ENCODE results near the gene FRS2. TPM values are rescaled to one million over a fixed set of nuclear protein-coding genes. Genes with fewer than 3 reads are reported as not detected.

FRS2 gene
- total and polyA plus RNA-seq, 2 of the 4 experiments (the other 2 are of a cell fraction) = 12.4 to 58.3 TPM

DNA sequence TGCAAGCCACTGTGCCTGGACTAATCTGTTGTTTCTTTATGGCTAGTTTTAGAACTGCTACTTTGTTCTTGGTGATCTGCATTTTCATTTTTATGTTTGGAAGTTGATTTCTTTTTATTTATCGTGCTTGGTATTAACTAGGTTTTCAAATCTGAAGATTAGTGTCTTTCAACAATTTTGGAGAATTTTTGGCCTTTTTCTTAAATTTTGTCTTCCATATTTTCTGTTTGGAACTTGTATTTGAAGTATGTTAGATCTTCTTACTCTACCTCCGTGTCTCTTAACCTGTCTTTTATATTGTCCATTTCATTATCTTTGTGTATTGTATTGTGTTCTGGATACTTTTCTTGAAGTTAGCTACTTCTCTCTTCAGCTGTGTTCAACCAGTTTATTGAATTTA lies 9.5 kb downstream of the FRS2 start:
- CTCF ChIA-PET = no interaction called here
- Histone ChIP-seq H2BK120ac (ENCODE audit: low read depth, low read length) (no peak overlapping the region), H3K27me3 (ENCODE audit: control insufficient read depth, insufficient read depth, low read length) (no peaks in the 10 kb centered on the region), H3K56ac (ENCODE audit: extremely low read depth, insufficient read depth, low read length) (no peak overlapping the region), H3K4ac (ENCODE audit: low read depth, low read length) (no peak overlapping the region), H2BK15ac (ENCODE audit: low read depth, low read length) (no peak overlapping the region), H2AK5ac (ENCODE audit: low read depth, low read length) (no peak overlapping the region), H3K14ac (replicated peaks; ENCODE audit: low read depth, low read length) (no peak overlapping the region), H2BK5ac (ENCODE audit: low read depth, low read length, poor library complexity, severe bottlenecking) (no peak overlapping the region), H3K4me3 (ENCODE audit: insufficient read depth, low read depth, low read length) (no peak overlapping the region), H4K20me1 (ENCODE audit: insufficient read depth, low read length) (peaks cover 67% of the 10 kb centered on the region), H3K23ac (ENCODE audit: low read depth, low read length) (no peak overlapping the region), H2BK20ac (ENCODE audit: low read depth, low read length) (no peak overlapping the region), H2AFZ (replicated peaks; ENCODE audit: low read length, poor library complexity) (no peak overlapping the region), H4K91ac (ENCODE audit: insufficient read depth, low read depth, low read length) (no peak overlapping the region), H3K4me1 (ENCODE audit: control insufficient read depth, insufficient read depth, low read length) (peaks cover 10% of the 10 kb centered on the region), H3K18ac (ENCODE audit: low read depth, low read length) (no peak overlapping the region), H4K5ac (ENCODE audit: low read depth, low read length) (no peak overlapping the region), H3K9me1 (ENCODE audit: insufficient read depth, low read length) (peaks cover 12% of the 10 kb centered on the region), H3K9ac (ENCODE audit: low read depth, low read length) (no peak overlapping the region), H3K4me2 (ENCODE audit: low read depth, low read length) (no peak overlapping the region), H4K8ac (ENCODE audit: low read depth in 2 of 2, low read length in 2 of 2) (no peak overlapping the region), H2AK9ac (replicated peaks; ENCODE audit: low read depth, low read length, poor library complexity) (no peak overlapping the region), H3K79me1 (ENCODE audit: low read depth in 1 of 2, low read length in 2 of 2) (peaks cover 7 to 56% of the 10 kb centered on the region in 2 experiments), H3K9me3 (ENCODE audit: control insufficient read depth, insufficient read depth, low read length) (no peaks in the 10 kb centered on the region), H3K36me3 (ENCODE audit: control insufficient read depth, insufficient read depth, low read length) (no peaks in the 10 kb centered on the region), H3K27ac (ENCODE audit: insufficient read depth, low read length) (no peak overlapping the region)
- no TSS peak for BruUV-seq (replicated peaks)
- no peak for DNase-seq
- dilution Hi-C loops (cut with HindIII; ENCODE audit: low sequenced_read_pairs, unreplicated experiment) (no loop called here), intact Hi-C loops (cut with micrococcal nuclease) (no loop called here), in situ Hi-C loops (cut with MboI; ENCODE audit: low sequenced_read_pairs) (loop anchor here (10.0 kb wide), 1 partner anchor 95 kb away; no protein-coding TSS in a partner anchor)
- POLR2A ChIA-PET (ENCODE audit: unreplicated experiment) = no interaction called here
- TF ChIP-seq, protein P1, sequence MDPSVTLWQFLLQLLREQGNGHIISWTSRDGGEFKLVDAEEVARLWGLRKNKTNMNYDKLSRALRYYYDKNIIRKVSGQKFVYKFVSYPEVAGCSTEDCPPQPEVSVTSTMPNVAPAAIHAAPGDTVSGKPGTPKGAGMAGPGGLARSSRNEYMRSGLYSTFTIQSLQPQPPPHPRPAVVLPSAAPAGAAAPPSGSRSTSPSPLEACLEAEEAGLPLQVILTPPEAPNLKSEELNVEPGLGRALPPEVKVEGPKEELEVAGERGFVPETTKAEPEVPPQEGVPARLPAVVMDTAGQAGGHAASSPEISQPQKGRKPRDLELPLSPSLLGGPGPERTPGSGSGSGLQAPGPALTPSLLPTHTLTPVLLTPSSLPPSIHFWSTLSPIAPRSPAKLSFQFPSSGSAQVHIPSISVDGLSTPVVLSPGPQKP (IDR thresholded peaks at IDR 0.05; ENCODE audit: borderline replicate concordance, low read depth, low read length) = no peak
- TF ChIP-seq SMC3 (IDR thresholded peaks at IDR 0.05; ENCODE audit: low read depth, low read length) = no peak
- no peak for TF ChIP-seq FOS (IDR thresholded peaks at IDR 0.05; ENCODE audit: low read depth, low read length)
- TF ChIP-seq RCOR1 (IDR thresholded peaks at IDR 0.05; ENCODE audit: insufficient replicate concordance, low read length) = no peak
- no peak for TF ChIP-seq CEBPB (IDR thresholded peaks at IDR 0.05; ENCODE audit: low read depth, low read length)
- no peak for TF ChIP-seq POLR2A (IDR thresholded peaks at IDR 0.05; ENCODE audit: low read depth, low read length)
- no peak for TF ChIP-seq NFE2L2 (IDR thresholded peaks at IDR 0.05; ENCODE audit: low read depth, low read length)
- TF ChIP-seq, protein P2, sequence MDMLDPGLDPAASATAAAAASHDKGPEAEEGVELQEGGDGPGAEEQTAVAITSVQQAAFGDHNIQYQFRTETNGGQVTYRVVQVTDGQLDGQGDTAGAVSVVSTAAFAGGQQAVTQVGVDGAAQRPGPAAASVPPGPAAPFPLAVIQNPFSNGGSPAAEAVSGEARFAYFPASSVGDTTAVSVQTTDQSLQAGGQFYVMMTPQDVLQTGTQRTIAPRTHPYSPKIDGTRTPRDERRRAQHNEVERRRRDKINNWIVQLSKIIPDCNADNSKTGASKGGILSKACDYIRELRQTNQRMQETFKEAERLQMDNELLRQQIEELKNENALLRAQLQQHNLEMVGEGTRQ (IDR thresholded peaks at IDR 0.05; ENCODE audit: low read depth, low read length) = no peak
- TF ChIP-seq, protein P3, sequence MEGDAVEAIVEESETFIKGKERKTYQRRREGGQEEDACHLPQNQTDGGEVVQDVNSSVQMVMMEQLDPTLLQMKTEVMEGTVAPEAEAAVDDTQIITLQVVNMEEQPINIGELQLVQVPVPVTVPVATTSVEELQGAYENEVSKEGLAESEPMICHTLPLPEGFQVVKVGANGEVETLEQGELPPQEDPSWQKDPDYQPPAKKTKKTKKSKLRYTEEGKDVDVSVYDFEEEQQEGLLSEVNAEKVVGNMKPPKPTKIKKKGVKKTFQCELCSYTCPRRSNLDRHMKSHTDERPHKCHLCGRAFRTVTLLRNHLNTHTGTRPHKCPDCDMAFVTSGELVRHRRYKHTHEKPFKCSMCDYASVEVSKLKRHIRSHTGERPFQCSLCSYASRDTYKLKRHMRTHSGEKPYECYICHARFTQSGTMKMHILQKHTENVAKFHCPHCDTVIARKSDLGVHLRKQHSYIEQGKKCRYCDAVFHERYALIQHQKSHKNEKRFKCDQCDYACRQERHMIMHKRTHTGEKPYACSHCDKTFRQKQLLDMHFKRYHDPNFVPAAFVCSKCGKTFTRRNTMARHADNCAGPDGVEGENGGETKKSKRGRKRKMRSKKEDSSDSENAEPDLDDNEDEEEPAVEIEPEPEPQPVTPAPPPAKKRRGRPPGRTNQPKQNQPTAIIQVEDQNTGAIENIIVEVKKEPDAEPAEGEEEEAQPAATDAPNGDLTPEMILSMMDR (conservative IDR thresholded peaks at IDR 0.05; ENCODE audit: low read depth, low read length) = no peak
- TF ChIP-seq MAFK (IDR thresholded peaks at IDR 0.05; ENCODE audit: low read depth, low read length) = no peak
- no peak for TF ChIP-seq BHLHE40 (IDR thresholded peaks at IDR 0.05; ENCODE audit: low read depth, low read length)
- no peak for ATAC-seq (ENCODE audit: low read depth)
- WGBS, 2 experiments (ENCODE audit: extremely low coverage in 2 of 2, insufficient read length in 1 of 2) = no CpG with 5 or more reads among the region's 2 CpGs
